Pancreas (tissue), 10 donors: ENCODE results near the gene IFNA16. TPM values are rescaled to one million over a fixed set of nuclear protein-coding genes. Genes with fewer than 3 reads are reported as not detected.
A peak's percentile ranks its signal among the peaks of the same experiment; 100 is the strongest.
"Not testable (repeated sequence)": the region's sequence is repeated elsewhere in the genome, so short reads cannot be mapped to it uniquely, and the experiment has no call there.

Experiments used
- ATAC-seq, 4 donors: fragments of 200-7000 bp; cut with Tn5 transposase; one replicate each; pipeline versions ENCODE4 v1.8.0 to v1.9.1; 2020; ENCODE audit warnings: mild to moderate bottlenecking in 4 of 4, moderate library complexity in 4 of 4
- DNase-seq, 6 donors: peaks; one replicate each; pipeline ENCODE4 v3.0.0-alpha.2; 2020
- FAIRE-seq: peaks from 2 replicates; lab custom pipeline; 2012; peaks lifted over from hg19 to GRCh38; lab: Jason Lieb, UNC
- H3K27ac ChIP-seq, 4 donors: fragments of 200-600 bp; sonication (generic); 1 replicate in 3 of 4; 2 replicates in 1 of 4; pipeline versions ENCODE4 v1.5.0 to v1.8.0; 2020
- H3K27me3 ChIP-seq, 4 donors: fragments of 200-600 bp; one replicate each; pipeline ENCODE4 v1.8.0; 2021
- H3K36me3 ChIP-seq, 3 donors: fragments of 200-600 bp; sonication (generic) in 1 of 3; one replicate each; pipeline versions ENCODE4 v1.5.0 to v1.8.0; 2020 to 2021
- H3K4me1 ChIP-seq, 3 donors: fragments of 200-600 bp; one replicate each; pipeline ENCODE4 v1.8.0; 2021
- H3K4me3 ChIP-seq, 4 donors: fragments of 200-600 bp; sonication (generic) in 2 of 4; one replicate each; pipeline versions ENCODE4 v1.5.0 to v1.8.0; 2020 to 2021
- H3K9me3 ChIP-seq, 4 donors: fragments of 200-600 bp; one replicate each; pipeline ENCODE4 v1.8.0; 2021
- CTCF ChIP-seq, 4 donors: fragments of 200-600 bp; sonication (generic) in 3 of 4; IDR thresholded peaks; one replicate each; pipeline versions ENCODE4 v1.5.0 to v1.8.0; 2021; ENCODE audit warnings: antibody characterized with exemption in 4 of 4
- WGBS, 2 donors: extraction: QIAGEN DNeasy Blood & Tissue Kit; methylation state at CpG; one replicate each; pipeline ENCODE4 v1.1.7; 2013; 5-methylcytosine and 5-hydroxymethylcytosine counted together
- intact Hi-C, 3 donors: fragments of 100-400 bp; cut with DNase I; formaldehyde crosslinking; loops; one replicate each; pipeline versions ENCODE4 v1.11.1 to v1.14.2; 2022
- polyA plus RNA-seq, 2 donors: library from polyadenylated mRNA; stranded (reverse); fragments of 200-250 nt; gene quantifications; one replicate each; pipeline ENCODE4 v1.2.3, GENCODE V29; 2013
- total RNA-seq, 6 donors: library from RNA; stranded (reverse); fragmentation: NEBNext Ultra II Directional in 4 of 6; extraction: Animal tissue kit (Norgen Biotek cat#: 25700) in 4 of 6; gene quantifications; one replicate each; pipeline versions ENCODE4 v1.2.1 to v1.2.4, GENCODE V29; 2021 to 2023
- donor health status: healthy with polysubstance abuse.
- donor health status: DM: no; HTN: no; CAD: no; lungs with moderate emphysema.
- donor health status: DM: no; HTN: no; CAD: no.
- donor health status: control.
- donor health status: control.
- donor health status: Bipolar disorder and iron deficiency.
- donor health status: DM: yes; HTN: yes; CAD: no.
- donor health status: DM: no; HTN: no; CAD: no.
- donor health status: DM: no; HTN: no; CAD: no.
- donor health status: DM: yes; HTN: yes; CAD: no.

Gene IFNA16
- total and polyA plus RNA-seq, 8 donors: not detected

DNA sequence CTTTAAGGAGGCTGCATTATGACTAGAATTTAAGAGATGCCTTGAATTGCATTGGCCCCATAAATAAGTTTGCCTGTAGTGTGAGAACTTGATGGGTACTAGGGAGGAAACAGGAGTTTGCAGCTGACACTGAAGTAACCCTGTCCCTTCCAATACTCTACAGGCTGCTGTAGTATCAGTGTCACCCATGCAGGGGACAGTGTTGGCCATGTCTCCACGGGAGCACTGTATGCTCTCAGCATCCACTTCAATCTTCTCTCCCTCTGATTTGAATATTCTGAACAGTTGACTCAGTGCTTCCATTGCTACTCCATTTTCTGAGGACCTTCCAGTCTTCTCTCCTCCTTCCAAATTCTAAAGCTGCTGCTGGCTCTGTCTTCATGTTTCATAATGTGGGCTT lies 34.1 kb upstream of the IFNA16 start:
- intact Hi-C loops: no loop called here
- no peaks in the 10 kb centered on the region for H3K36me3 ChIP-seq
- 12 to 15% methylated on average over 1 of the region's 1 CpG for WGBS, 2 donors
- no peak for TF ChIP-seq CTCF (IDR thresholded peaks at IDR 0.05)
- ATAC-seq: no peak
- no peak overlapping the region for H3K4me3 ChIP-seq
- peaks cover 0 to 4% (median 0%) of the 10 kb centered on the region in 3 donors for H3K4me1 ChIP-seq
- no peak for DNase-seq
- H3K27ac ChIP-seq: no peak overlapping the region
- no peaks in the 10 kb centered on the region for H3K27me3 ChIP-seq
- no peaks in the 10 kb centered on the region for H3K9me3 ChIP-seq
- no peak for FAIRE-seq

- no peak overlapping the region for H3K4me3 ChIP-seq
- H3K27me3 ChIP-seq: no peaks in the 10 kb centered on the region
- H3K4me1 ChIP-seq: no peaks in the 10 kb centered on the region
- DNase-seq (no peak), ATAC-seq (no peak), FAIRE-seq (no peak)
- H3K36me3 ChIP-seq: no peaks in the 10 kb centered on the region
- TF ChIP-seq CTCF (IDR thresholded peaks at IDR 0.05): no peak
- intact Hi-C loops: no loop called here
- no peak overlapping the region for H3K27ac ChIP-seq
- 35 to 45% methylated on average over 2 of the region's 2 CpGs for WGBS, 2 donors
- H3K9me3 ChIP-seq: no peaks in the 10 kb centered on the region
These were observed 27.7 kb upstream of the IFNA16 start for GRCh38 chr9:21244836-21245235.

DNA sequence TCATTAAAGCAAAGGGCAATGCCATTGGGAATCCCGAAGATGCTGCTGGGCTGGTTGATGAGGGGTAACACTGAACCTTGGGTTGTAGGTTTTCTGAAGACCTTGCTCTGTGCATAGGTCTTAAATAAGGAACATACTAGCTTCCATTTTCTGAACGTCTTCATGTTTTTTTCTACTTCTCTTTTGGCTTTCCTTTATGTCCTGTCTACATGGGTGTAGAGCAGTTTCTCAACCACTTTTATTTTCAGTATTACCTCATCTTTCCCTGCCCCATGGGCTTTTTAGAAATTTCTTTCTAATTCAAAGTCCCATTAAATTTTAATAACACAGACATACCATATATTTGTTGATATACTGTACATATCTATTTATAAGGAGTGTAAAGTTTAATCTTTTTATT lies 22.8 kb upstream of the IFNA16 start, which contains the start of gene IFNA14:
TSS of gene IFNA14 (minus strand) at position 95 of the 400 bp plus-strand sequence. CDS start at position 25, 70 bp downstream.
- Histone ChIP-seq H3K27ac (no peak within 1 kb of the TSS), H3K4me3 (no peak within 1 kb of the TSS), H3K9me3 (no peaks in the 10 kb centered on the region), H3K27me3 (no peaks in the 10 kb centered on the region), H3K36me3 (no peaks in the 10 kb centered on the region), H3K4me1 (no peaks in the 10 kb centered on the region)
- no peak for FAIRE-seq
- DNase-seq: no peak
- WGBS, 2 donors: 39 to 59% methylated on average over 2 of the region's 2 CpGs
- intact Hi-C loops: no loop called here
- TF ChIP-seq CTCF (IDR thresholded peaks at IDR 0.05): no peak
- no peak for ATAC-seq

GRCh38 chr9:21236360-21236714 lies 19.2 kb upstream of the IFNA16 start:
- H3K4me3 ChIP-seq, FAIRE-seq, ATAC-seq, intact Hi-C loops, H3K4me1 ChIP-seq, H3K9me3 ChIP-seq, H3K27me3 ChIP-seq, H3K36me3 ChIP-seq, DNase-seq, H3K27ac ChIP-seq: not testable (repeated sequence)
- 5 to 12% methylated on average over 1 of the region's 1 CpG for WGBS, 2 donors

DNA sequence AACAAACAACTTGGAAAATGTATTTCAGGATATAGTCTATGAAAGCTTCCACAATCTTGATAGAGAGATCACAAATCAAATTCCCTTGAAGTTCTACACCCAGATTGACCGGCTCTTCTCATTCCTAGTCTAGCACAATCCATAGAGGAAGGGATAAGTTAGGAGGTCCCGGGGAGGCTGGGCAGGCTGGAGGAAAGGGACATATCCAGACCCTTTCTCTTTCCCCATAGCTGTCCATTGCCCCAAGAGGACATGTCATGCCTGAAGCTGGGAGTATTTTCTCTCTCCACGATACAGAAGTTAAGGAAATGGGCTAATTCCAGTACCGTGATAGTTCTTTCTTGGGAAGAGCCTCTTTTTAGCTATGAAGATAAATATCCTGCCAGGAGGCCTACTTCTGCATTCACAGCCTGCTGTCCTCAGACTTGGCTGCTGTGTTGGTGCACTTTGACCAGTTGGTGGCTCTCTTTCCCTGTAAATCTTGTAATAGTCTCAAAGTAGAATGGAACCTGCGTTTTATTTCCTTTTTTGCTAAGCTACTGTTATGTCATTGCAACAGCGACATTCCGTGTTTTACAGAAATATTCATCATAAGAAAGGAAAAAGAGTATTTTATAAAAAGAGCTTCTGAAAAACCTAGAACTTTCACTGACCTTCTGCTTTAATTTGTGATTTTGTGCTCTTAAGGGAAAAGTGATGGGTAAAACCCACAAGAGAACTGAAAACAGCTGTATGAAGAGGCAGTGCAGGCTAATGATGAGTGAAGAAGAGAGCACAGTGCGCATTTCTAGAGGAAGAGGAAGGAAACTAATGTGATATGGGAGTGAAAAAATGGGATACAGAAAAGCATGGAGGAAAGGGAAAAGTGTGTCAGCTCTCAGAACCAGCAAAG lies 18.6 kb upstream of the IFNA16 start:
- intact Hi-C loops, H3K4me3 ChIP-seq, H3K27ac ChIP-seq, H3K36me3 ChIP-seq, H3K4me1 ChIP-seq, H3K27me3 ChIP-seq, H3K9me3 ChIP-seq: not testable (repeated sequence)
- DNase-seq (peak in 2 of 6 donors; percentile 23 to 25), FAIRE-seq (peak; percentile 41), ATAC-seq (peak; percentile 56 to 82 (median 80))
- WGBS, 2 donors: 25 to 30% methylated on average over 8 of the region's 8 CpGs
- peak in 3 of 4 donors; percentile 7 to 25 (median 8) for TF ChIP-seq CTCF (IDR thresholded peaks at IDR 0.05)
